GM23248 (cell line): ENCODE results near the gene PPFIBP1.

Experiments used
- EZH2 ChIP-seq: fragments of 200-600 bp; sonication (generic); IDR thresholded peaks from 2 replicates; pipeline ENCODE4 v1.6.1; 2018; ENCODE audit warnings: antibody characterized with exemption, mild to moderate bottlenecking; ENCODE audit not compliant: insufficient read depth, poor library complexity, severe bottlenecking
- EZH2phosphoT487 ChIP-seq: fragments of 200-600 bp; sonication (generic); IDR thresholded peaks from 2 replicates; pipeline ENCODE4 v1.6.1; 2018; ENCODE audit warnings: antibody characterized with exemption, moderate library complexity, mild to moderate bottlenecking, low read depth; ENCODE audit not compliant: insufficient read depth

- no peak for TF ChIP-seq EZH2
- TF ChIP-seq EZH2phosphoT487, result no peak
These were observed 50.0 kb downstream of the PPFIBP1 start for GRCh38 chr12:27573972-27574371.
